HL-60 (cell line): ENCODE results near the gene ZNF316.

Experiments used
- DNase-seq, 2 experiments: peaks; one replicate each; pipeline ENCODE4 v3.0.0-alpha.2; 2010 to 2020; ENCODE audit warnings: low read depth in 1 of 2, low spot score in 1 of 2
- H3K27ac ChIP-seq: fragments of 250-450 bp; sonication (Bioruptor Pico); replicated peaks from 2 replicates; pipeline ENCODE4 v1.5.1; 2020; ENCODE audit warnings: mild to moderate bottlenecking, moderate library complexity
- H3K27me3 ChIP-seq: fragments of 250-450 bp; sonication (Bioruptor Pico); 2 replicates; pipeline ENCODE4 v1.5.1; 2021; ENCODE audit warnings: mild to moderate bottlenecking, moderate library complexity; ENCODE audit not compliant: insufficient read depth, poor library complexity, severe bottlenecking
- H3K4me3 ChIP-seq: replicated peaks from 2 replicates; pipeline ENCODE4 v1.5.1; 2011; ENCODE audit warnings: mild to moderate bottlenecking, control low read depth, low read length; ENCODE audit not compliant: insufficient read depth
- GABPA ChIP-seq: IDR thresholded peaks from 2 replicates; pipeline ENCODE4 v1.6.1; 2012; ENCODE audit warnings: low read depth
- POLR2AphosphoS5 ChIP-seq: IDR thresholded peaks from 2 replicates; pipeline ENCODE4 v1.6.1; 2012; ENCODE audit warnings: low read depth
- SPI1 ChIP-seq: IDR thresholded peaks from 2 replicates; pipeline ENCODE4 v1.6.1; 2012; ENCODE audit warnings: low read depth, mild to moderate bottlenecking, borderline replicate concordance
- TF ChIP-seq, protein P1 (sequence below): IDR thresholded peaks from 2 replicates; pipeline ENCODE4 v1.6.1; 2012; ENCODE audit warnings: low read depth; ENCODE audit not compliant: insufficient replicate concordance
- TF ChIP-seq, protein P2 (sequence below): IDR thresholded peaks from one replicate; pipeline ENCODE4 v1.5.1; 2011; ENCODE audit warnings: low read length, control low read depth, inconsistent platforms; ENCODE audit not compliant: insufficient read depth

Gene ZNF316

DNA sequence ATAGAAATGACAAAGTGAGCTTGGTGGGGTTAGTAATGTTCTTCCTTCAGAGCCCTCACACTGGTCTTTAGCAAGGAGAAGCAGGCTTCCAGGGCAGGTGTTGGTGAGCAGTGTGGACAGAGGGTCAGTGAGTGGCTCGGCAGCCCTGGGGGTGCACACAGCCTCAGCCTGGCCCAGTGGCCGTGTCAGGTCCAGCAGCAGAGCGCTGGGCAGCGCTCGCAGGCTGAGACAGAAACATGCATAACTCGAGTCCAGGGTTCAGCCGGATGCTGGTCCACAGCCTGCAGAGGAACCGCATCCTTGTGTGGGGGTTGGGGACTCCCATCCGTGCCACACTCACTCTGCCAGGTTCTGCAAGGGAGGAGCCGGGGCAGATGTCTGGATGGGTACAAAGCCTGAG is 32.7 kb upstream of the ZNF316 start:
- TF ChIP-seq GABPA = no peak
- TF ChIP-seq, protein P1, sequence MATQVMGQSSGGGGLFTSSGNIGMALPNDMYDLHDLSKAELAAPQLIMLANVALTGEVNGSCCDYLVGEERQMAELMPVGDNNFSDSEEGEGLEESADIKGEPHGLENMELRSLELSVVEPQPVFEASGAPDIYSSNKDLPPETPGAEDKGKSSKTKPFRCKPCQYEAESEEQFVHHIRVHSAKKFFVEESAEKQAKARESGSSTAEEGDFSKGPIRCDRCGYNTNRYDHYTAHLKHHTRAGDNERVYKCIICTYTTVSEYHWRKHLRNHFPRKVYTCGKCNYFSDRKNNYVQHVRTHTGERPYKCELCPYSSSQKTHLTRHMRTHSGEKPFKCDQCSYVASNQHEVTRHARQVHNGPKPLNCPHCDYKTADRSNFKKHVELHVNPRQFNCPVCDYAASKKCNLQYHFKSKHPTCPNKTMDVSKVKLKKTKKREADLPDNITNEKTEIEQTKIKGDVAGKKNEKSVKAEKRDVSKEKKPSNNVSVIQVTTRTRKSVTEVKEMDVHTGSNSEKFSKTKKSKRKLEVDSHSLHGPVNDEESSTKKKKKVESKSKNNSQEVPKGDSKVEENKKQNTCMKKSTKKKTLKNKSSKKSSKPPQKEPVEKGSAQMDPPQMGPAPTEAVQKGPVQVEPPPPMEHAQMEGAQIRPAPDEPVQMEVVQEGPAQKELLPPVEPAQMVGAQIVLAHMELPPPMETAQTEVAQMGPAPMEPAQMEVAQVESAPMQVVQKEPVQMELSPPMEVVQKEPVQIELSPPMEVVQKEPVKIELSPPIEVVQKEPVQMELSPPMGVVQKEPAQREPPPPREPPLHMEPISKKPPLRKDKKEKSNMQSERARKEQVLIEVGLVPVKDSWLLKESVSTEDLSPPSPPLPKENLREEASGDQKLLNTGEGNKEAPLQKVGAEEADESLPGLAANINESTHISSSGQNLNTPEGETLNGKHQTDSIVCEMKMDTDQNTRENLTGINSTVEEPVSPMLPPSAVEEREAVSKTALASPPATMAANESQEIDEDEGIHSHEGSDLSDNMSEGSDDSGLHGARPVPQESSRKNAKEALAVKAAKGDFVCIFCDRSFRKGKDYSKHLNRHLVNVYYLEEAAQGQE = no peak
- no peak for TF ChIP-seq POLR2AphosphoS5
- TF ChIP-seq, protein P2, sequence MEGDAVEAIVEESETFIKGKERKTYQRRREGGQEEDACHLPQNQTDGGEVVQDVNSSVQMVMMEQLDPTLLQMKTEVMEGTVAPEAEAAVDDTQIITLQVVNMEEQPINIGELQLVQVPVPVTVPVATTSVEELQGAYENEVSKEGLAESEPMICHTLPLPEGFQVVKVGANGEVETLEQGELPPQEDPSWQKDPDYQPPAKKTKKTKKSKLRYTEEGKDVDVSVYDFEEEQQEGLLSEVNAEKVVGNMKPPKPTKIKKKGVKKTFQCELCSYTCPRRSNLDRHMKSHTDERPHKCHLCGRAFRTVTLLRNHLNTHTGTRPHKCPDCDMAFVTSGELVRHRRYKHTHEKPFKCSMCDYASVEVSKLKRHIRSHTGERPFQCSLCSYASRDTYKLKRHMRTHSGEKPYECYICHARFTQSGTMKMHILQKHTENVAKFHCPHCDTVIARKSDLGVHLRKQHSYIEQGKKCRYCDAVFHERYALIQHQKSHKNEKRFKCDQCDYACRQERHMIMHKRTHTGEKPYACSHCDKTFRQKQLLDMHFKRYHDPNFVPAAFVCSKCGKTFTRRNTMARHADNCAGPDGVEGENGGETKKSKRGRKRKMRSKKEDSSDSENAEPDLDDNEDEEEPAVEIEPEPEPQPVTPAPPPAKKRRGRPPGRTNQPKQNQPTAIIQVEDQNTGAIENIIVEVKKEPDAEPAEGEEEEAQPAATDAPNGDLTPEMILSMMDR = no peak
- TF ChIP-seq SPI1 = no peak
- no peaks in the 10 kb centered on the region for H3K27me3 ChIP-seq
- no peak overlapping the region for H3K27ac ChIP-seq
- DNase-seq = no peak
- no peak overlapping the region for H3K4me3 ChIP-seq

DNA sequence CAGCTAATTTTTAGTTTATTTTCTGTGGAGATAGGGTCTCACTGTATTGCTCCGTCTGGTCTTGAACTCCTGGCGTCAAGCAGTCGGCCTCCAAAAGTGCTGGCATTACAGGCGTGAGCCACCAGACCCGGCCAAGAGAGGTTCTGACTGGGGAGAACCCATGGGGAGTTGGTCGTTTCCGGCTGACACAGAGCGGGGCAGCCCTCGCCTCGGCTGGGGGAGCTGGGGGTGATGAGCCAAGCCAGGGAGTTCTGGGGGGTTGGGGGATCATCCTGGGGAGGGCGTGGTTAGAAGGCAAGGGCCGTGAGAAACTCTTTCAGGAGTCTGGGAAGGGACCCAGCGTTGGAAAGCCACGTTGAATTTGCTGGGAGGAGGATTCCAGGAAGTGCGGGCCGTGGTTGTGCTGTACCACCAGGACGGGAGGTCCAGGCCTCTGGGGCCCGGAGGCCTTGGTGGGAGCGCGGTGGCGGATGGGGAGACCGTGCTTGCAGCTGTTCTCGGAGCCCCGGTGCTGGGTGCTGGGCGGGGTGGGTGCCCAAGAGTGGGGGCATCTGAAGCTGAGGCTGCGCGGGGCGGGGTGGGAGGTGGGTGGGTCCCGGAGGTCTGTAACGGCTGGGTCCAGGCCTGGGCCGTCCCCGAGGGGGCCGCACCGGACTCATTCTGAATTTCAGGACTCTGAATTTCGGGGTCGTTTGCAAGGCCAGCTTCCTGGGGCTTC is 30.1 kb upstream of the ZNF316 start:
- H3K4me3 ChIP-seq = no peak overlapping the region

GRCh38 chr7:6607651-6608051 is 29.5 kb upstream of the ZNF316 start:
- H3K4me3 ChIP-seq = no peak overlapping the region
- H3K27me3 ChIP-seq = no peaks in the 10 kb centered on the region
- TF ChIP-seq, protein P2 = no peak
- TF ChIP-seq SPI1 (no peak), GABPA (no peak), POLR2AphosphoS5 (no peak)
- TF ChIP-seq, protein P1 = no peak
- DNase-seq = no peak
- no peak overlapping the region for H3K27ac ChIP-seq

More for the DNA sequence above, 30.1 kb upstream of the ZNF316 start:
- Histone ChIP-seq H3K27ac (no peak overlapping the region), H3K27me3 (no peaks in the 10 kb centered on the region)
- TF ChIP-seq SPI1 (no peak), POLR2AphosphoS5 (no peak), GABPA (no peak)
- TF ChIP-seq, protein P1 = no peak
- TF ChIP-seq, protein P2 = no peak
- no peak for DNase-seq
